Measurements from ENCODE around the gene IGFLR1. TPM values are rescaled to one million over a fixed set of nuclear protein-coding genes. Genes with fewer than 3 reads are reported as not detected.

The IGFLR1 gene
- total and polyA plus RNA-seq, 2 of the 8 experiments (the other 6 are each of a cell fraction or from before 2014, with no cell fraction given) = 8.4 to 28.9 TPM

DNA sequence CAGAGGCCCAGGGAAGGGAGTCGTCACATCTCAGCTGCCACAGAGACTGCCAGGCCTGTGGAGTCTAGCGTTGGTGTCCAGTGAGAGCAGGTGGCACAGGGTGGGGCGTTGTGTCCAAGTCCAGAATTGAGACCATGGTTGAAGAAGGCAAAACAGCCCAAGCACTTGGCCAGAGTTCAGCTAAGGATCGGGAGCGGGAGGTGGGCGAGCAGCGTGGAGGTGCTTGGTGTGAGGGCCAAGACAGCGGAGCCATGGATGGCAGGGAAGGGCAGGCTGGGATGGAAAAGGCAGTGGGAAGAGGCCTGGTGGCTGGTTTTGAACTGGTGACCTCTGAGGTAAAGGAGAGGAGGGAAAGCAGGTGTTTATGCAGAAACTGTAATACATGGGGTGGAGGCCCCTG lies 8.0 kb downstream of the IGFLR1 start (continued):
- TF ChIP-seq, protein P1, sequence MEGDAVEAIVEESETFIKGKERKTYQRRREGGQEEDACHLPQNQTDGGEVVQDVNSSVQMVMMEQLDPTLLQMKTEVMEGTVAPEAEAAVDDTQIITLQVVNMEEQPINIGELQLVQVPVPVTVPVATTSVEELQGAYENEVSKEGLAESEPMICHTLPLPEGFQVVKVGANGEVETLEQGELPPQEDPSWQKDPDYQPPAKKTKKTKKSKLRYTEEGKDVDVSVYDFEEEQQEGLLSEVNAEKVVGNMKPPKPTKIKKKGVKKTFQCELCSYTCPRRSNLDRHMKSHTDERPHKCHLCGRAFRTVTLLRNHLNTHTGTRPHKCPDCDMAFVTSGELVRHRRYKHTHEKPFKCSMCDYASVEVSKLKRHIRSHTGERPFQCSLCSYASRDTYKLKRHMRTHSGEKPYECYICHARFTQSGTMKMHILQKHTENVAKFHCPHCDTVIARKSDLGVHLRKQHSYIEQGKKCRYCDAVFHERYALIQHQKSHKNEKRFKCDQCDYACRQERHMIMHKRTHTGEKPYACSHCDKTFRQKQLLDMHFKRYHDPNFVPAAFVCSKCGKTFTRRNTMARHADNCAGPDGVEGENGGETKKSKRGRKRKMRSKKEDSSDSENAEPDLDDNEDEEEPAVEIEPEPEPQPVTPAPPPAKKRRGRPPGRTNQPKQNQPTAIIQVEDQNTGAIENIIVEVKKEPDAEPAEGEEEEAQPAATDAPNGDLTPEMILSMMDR (IDR thresholded peaks at IDR 0.05; ENCODE audit: control extremely low read depth in 1 of 3, insufficient read depth in 1 of 3, low read depth in 1 of 3, low read length in 3 of 3) = no peak
- TF ChIP-seq RNF2 (IDR thresholded peaks at IDR 0.05; ENCODE audit: borderline replicate concordance, low read depth, low read length, missing control alignments, poor library complexity, severe bottlenecking) = no peak
- TF ChIP-seq SP1 (IDR thresholded peaks at IDR 0.05; ENCODE audit: low read depth, low read length) = no peak
- no peak for TF ChIP-seq JUN (IDR thresholded peaks at IDR 0.05; ENCODE audit: low read depth, low read length)
- TF ChIP-seq KDM5A (IDR thresholded peaks at IDR 0.05; ENCODE audit: low read length) = no peak
- TF ChIP-seq BCL11A (IDR thresholded peaks at IDR 0.05; ENCODE audit: low read depth in 2 of 2, low read length in 2 of 2) = no peak
- TF ChIP-seq HDAC6 (IDR thresholded peaks at IDR 0.05; ENCODE audit: low read depth, low read length) = no peak

All from H1 (cell line).